ENCODE measurements around the gene HOXC11.

HOXC11 gene

DNA sequence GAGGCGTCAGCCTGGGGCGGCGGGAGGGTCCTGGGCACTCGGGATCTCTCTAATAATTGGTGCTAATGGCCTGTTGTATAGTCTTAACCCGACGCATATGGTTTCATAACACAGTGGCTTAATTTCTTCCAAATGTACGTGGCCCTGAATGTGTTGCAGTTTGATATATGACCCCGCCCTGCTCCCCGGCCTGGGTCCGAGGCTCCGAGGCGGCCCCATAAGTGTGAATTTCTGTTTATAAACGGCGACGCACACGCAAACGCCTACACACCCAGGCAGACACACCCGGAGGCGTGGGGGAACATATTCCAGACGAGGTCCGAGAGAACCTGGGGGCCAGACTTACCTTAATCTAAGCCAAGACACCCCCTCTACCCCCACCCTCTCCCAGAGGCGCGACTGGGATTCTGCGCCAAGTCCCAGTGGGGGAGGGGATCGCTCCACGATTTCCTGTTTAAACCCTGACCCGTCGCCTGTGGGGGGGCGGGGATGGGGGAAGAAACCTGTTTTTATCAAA, 45.6 kb downstream of the HOXC11 start:
- Histone ChIP-seq H3K4me1 (ENCODE audit: insufficient read depth, insufficient read length) (peaks cover 6% of the 10 kb centered on the region), H3K9ac (ENCODE audit: insufficient read length, low read depth) (no peak overlapping the region), H3K4me3 (ENCODE audit: insufficient read length, low read depth) (peak overlapping the region; percentile 18), H3K9me3 (ENCODE audit: insufficient read depth, low read length) (no peaks in the 10 kb centered on the region), H3K36me3 (ENCODE audit: insufficient read depth, insufficient read length, low read length) (no peaks in the 10 kb centered on the region), H3K27me3 (ENCODE audit: insufficient read depth, insufficient read length) (peaks cover 99% of the 10 kb centered on the region)
- TF ChIP-seq SUZ12 (IDR thresholded peaks at IDR 0.05; ENCODE audit: extremely low read depth, insufficient read depth, insufficient read length) (peak; percentile 31), YY1 (IDR thresholded peaks at IDR 0.05; ENCODE audit: insufficient read depth, insufficient read length) (no peak)
- DNase-seq (ENCODE audit: low read depth, low spot score), result no peak

DNA sequence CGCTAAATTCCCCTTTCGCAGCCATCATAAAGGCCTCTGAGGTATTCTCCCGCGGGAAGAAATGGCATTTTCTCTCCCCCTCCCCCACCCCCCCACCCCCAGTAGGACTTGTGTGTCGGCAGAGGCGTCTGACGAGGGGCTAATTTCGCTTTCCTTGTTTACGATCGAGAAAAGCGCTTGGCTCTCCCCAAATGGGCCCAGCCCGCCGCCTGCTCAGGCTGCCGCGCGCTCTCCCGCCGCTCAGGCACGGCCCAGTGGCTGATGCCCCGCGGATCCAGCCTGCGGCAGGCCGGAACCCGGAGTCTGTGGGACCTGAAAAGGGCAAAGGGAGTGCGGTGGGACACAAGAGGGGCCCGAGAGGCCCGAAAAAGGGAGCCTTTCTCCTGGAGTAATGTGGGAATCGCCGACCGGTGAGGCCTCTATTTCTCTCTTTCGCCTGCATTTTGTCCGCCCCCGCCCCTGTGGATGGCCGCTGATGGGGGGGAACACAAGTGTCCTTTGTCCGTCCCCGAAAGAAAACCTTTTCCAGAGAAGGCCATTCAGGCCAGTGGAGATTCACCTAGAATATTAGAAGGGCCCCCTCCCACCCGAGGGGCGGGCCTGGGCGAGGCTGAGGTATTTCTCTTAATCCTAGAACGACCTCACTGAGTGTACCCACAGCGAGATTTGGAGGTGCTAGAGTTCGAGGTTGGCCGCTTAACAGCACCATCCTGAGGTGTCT, 46.3 kb downstream of the HOXC11 start:
- no peak overlapping the region for H3K4me3 ChIP-seq (ENCODE audit: insufficient read length, low read depth)
- peaks cover 99% of the 10 kb centered on the region for H3K27me3 ChIP-seq (ENCODE audit: insufficient read depth, insufficient read length)
- H3K9ac ChIP-seq (ENCODE audit: insufficient read length, low read depth), result peak overlapping the region; percentile 56
- DNase-seq (ENCODE audit: low read depth, low spot score), result no peak
- TF ChIP-seq YY1 (IDR thresholded peaks at IDR 0.05; ENCODE audit: insufficient read depth, insufficient read length) (no peak), SUZ12 (IDR thresholded peaks at IDR 0.05; ENCODE audit: extremely low read depth, insufficient read depth, insufficient read length) (peak; percentile 96), ZNF274 (IDR thresholded peaks at IDR 0.05; ENCODE audit: low read depth, low read length) (no peak)
- peaks cover 6% of the 10 kb centered on the region for H3K4me1 ChIP-seq (ENCODE audit: insufficient read depth, insufficient read length)
- no peaks in the 10 kb centered on the region for H3K9me3 ChIP-seq (ENCODE audit: insufficient read depth, low read length)
- no peaks in the 10 kb centered on the region for H3K36me3 ChIP-seq (ENCODE audit: insufficient read depth, insufficient read length, low read length)

DNA sequence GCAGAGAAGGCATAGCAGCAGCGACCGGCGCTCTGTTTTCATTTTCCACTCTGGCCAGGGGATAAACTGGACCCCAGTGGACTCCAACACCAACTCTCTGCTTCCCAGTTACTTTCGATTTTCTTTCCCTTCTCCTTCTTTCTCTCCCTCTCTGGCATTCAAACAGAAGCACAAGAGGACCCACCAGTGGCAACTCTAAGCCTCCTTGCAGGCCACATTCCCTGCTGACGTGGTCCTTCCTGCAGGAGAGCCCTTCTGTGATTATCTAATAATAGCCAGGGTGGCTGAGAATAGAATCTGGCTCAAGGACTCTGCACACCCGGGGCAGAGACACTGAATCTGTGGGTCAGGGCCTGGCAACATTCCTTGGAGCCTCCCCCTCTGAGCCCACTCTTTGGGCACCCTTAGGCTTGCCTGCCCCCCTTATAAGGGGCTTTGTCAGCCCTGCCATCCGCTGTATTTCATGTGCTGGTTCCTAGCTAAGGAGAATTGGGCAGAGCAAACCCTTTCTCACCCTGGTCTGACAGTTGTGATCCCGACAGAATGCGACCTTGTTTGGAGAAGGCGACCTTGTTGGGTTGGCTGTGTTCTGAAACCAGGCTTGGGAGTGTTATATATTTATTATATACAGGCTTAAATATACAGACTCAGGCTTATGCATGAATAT, 47.1 kb downstream of the HOXC11 start:
- Histone ChIP-seq H3K27me3 (ENCODE audit: insufficient read depth, insufficient read length) (peaks cover 99% of the 10 kb centered on the region), H3K4me1 (ENCODE audit: insufficient read depth, insufficient read length) (peaks cover 9% of the 10 kb centered on the region), H3K9ac (ENCODE audit: insufficient read length, low read depth) (no peak overlapping the region), H3K4me3 (ENCODE audit: insufficient read length, low read depth) (no peak overlapping the region), H3K9me3 (ENCODE audit: insufficient read depth, low read length) (no peaks in the 10 kb centered on the region), H3K36me3 (ENCODE audit: insufficient read depth, insufficient read length, low read length) (no peaks in the 10 kb centered on the region)
- DNase-seq (ENCODE audit: low read depth, low spot score), result no peak
- no peak for TF ChIP-seq SUZ12 (IDR thresholded peaks at IDR 0.05; ENCODE audit: extremely low read depth, insufficient read depth, insufficient read length)
- TF ChIP-seq YY1 (IDR thresholded peaks at IDR 0.05; ENCODE audit: insufficient read depth, insufficient read length), result no peak
- no peak for TF ChIP-seq ZNF274 (IDR thresholded peaks at IDR 0.05; ENCODE audit: low read depth, low read length)

DNA sequence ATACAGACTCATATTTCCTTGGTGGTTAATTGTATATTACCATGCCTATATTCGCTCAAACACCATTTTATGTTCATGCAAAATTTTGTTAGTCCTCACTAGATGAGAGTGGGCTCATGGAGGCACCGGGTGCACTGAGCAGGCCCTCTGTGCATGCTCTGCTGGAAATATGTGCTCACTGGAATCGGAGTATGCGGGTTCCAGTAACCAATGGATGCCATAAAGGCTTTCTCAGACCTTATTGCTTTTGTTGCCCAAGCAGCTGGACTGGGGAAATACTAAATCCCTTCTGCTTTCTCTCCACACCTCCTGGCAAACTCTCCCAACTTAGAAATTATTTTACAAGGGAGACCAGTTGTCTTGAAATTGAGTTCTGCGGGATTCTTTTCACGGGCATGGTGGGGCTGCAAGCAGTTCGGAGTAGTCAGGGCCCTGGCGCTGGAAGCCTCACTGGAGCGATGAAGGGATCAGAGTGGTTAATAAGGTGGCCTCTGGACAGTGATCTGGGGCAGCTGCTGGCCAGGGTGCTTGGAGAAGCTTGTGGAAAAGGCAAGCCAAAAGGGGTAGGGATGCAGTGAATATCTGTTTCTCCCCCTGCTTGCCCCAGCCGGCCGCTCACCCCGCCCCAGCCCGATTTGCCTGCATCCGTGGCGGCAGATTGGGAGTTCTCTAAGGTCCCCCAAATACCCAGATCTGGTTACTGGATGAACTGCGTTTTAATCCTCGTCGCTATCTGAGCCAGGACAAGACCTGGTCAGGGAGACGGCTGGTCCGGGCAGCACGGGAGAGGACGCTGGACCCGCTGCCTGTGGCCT, 47.9 kb downstream of the HOXC11 start:
- Histone ChIP-seq H3K4me1 (ENCODE audit: insufficient read depth, insufficient read length) (peaks cover 9% of the 10 kb centered on the region), H3K9ac (ENCODE audit: insufficient read length, low read depth) (no peak overlapping the region), H3K9me3 (ENCODE audit: insufficient read depth, low read length) (no peaks in the 10 kb centered on the region), H3K36me3 (ENCODE audit: insufficient read depth, insufficient read length, low read length) (no peaks in the 10 kb centered on the region), H3K27me3 (ENCODE audit: insufficient read depth, insufficient read length) (peaks cover 99% of the 10 kb centered on the region), H3K4me3 (ENCODE audit: insufficient read length, low read depth) (no peak overlapping the region)
- TF ChIP-seq SUZ12 (IDR thresholded peaks at IDR 0.05; ENCODE audit: extremely low read depth, insufficient read depth, insufficient read length) (no peak), YY1 (IDR thresholded peaks at IDR 0.05; ENCODE audit: insufficient read depth, insufficient read length) (no peak), ZNF274 (IDR thresholded peaks at IDR 0.05; ENCODE audit: low read depth, low read length) (no peak)
- no peak for DNase-seq (ENCODE audit: low read depth, low spot score)

DNA sequence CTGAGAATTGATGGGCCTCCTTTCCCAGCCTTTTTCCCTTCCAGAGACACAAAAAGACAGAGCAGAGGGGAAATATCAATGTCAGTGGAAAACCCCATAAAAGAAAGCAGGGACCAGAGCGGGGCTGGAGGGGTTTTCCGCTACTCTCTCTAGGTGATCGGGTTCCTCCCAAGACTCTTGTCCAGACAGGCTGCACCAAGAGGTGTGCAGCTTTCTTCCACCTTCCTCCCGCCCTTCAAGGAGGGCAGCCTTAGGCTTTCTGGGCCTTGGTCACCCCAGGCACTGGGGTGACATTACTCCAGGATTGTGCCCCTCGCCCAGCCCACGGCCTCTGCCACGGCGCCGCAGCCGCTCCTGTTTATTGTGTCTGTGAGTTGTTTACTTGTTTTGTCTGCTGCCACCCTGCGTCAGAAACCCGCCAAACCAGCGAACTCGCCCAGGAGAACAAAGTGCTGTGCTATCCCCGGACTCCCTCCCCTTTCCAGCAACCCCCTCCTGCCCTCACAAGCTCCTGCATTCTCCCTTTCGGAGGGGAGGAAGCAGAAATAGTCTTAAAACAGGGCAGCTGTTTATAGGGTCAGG, 48.6 kb downstream of the HOXC11 start:
- Histone ChIP-seq H3K36me3 (ENCODE audit: insufficient read depth, insufficient read length, low read length) (no peaks in the 10 kb centered on the region), H3K4me1 (ENCODE audit: insufficient read depth, insufficient read length) (peaks cover 9% of the 10 kb centered on the region), H3K4me3 (ENCODE audit: insufficient read length, low read depth) (peak overlapping the region; percentile 8), H3K9ac (ENCODE audit: insufficient read length, low read depth) (no peak overlapping the region), H3K27me3 (ENCODE audit: insufficient read depth, insufficient read length) (peaks cover 99% of the 10 kb centered on the region), H3K9me3 (ENCODE audit: insufficient read depth, low read length) (no peaks in the 10 kb centered on the region)
- no peak for DNase-seq (ENCODE audit: low read depth, low spot score)
- no peak for TF ChIP-seq ZNF274 (IDR thresholded peaks at IDR 0.05; ENCODE audit: low read depth, low read length)
- TF ChIP-seq SUZ12 (IDR thresholded peaks at IDR 0.05; ENCODE audit: extremely low read depth, insufficient read depth, insufficient read length), result peak; percentile 94

DNA sequence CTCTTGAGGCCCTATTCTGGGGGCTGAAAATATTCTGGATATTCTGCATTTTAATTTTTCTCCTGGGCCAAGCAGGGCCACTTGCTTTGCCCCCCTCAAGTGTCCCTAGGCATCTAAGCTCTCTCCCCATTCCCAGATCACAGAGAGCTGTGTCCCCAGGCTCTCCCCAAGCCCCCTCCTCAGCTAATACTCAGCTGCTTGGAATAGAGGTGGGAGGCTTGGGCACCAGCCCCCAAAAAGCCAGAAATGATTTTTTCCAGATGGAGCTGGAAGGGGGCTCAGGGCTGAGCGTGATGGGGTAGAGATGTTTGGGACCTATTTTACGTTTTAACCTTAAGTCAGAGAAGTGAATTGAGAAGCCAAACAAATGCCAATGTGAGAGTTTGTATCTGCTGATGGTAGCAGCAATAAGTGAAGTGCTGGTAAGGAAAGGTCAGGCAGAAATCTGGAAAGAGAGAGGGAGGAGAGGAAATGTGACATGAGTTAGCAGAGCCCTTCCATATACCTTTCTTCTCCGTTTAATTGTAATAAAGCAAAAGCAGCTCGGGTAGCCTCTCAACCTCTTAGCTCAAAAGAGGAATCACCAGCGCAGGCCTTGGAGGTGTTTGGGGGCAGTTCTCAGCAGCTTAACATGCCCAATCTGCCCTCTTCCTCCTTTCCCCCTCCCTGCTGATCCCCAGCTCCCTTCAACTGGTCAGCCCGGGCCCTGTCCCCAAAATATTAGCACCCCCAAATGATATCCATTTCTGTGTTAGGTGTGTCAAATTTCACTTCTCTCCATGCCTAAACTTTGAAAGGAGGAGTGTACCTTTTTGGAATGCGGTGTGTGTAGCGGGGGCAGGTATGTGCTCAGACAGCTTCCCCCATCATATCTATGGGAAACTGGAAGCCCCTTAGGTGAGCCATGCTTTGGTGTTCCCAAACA, 50.3 kb downstream of the HOXC11 start:
- peaks cover 99% of the 10 kb centered on the region for H3K27me3 ChIP-seq (ENCODE audit: insufficient read depth, insufficient read length)
- H3K4me1 ChIP-seq (ENCODE audit: insufficient read depth, insufficient read length), result peaks cover 9% of the 10 kb centered on the region
- no peak for DNase-seq (ENCODE audit: low read depth, low spot score)
- H3K9me3 ChIP-seq (ENCODE audit: insufficient read depth, low read length), result no peaks in the 10 kb centered on the region
- no peak overlapping the region for H3K9ac ChIP-seq (ENCODE audit: insufficient read length, low read depth)
- H3K4me3 ChIP-seq (ENCODE audit: insufficient read length, low read depth), result no peak overlapping the region
- no peak for TF ChIP-seq YY1 (IDR thresholded peaks at IDR 0.05; ENCODE audit: insufficient read depth, insufficient read length)
- no peak for TF ChIP-seq ZNF274 (IDR thresholded peaks at IDR 0.05; ENCODE audit: low read depth, low read length)
- no peak for TF ChIP-seq SUZ12 (IDR thresholded peaks at IDR 0.05; ENCODE audit: extremely low read depth, insufficient read depth, insufficient read length)
- no peaks in the 10 kb centered on the region for H3K36me3 ChIP-seq (ENCODE audit: insufficient read depth, insufficient read length, low read length)
